HepG2 (cell line): ENCODE results near the gene BRAP. TPM values are rescaled to one million over a fixed set of nuclear protein-coding genes. Genes with fewer than 3 reads are reported as not detected.

Source experiments
- GABPB1 ChIP-seq: IDR thresholded peaks from 2 replicates; pipeline ENCODE4 v1.6.1; 2016; ENCODE audit warnings: mild to moderate bottlenecking, missing genetic modification reagents, moderate library complexity, missing compliant biosample characterization
- HCFC1 ChIP-seq: fragments of 150-350 bp; IDR thresholded peaks from 2 replicates; pipeline ENCODE4 v1.6.1; 2014; ENCODE audit warnings: low read depth, low read length
- MAZ ChIP-seq, 2 experiments: sonication (generic) in 1 of 2; formaldehyde crosslinking in 1 of 2; IDR thresholded peaks; 2 replicates each; pipeline versions ENCODE4 v1.5.0 to v1.6.1; 2012 to 2020; ENCODE audit warnings: low read depth in 2 of 2, mild to moderate bottlenecking in 2 of 2, borderline replicate concordance in 1 of 2, improper control_type of control experiment in 1 of 2, low read length in 1 of 2, missing genetic modification reagents in 1 of 2, moderate library complexity in 1 of 2
- PAX8 ChIP-seq: sonication (generic); formaldehyde crosslinking; IDR thresholded peaks from 2 replicates; pipeline ENCODE4 v1.8.0; 2022; ENCODE audit warnings: mild to moderate bottlenecking, missing genetic modification reagents, borderline replicate concordance
- PITX1 ChIP-seq: sonication (generic); formaldehyde crosslinking; IDR thresholded peaks from 2 replicates; pipeline ENCODE4 v1.5.1; 2020; ENCODE audit warnings: mild to moderate bottlenecking, missing genetic modification reagents
- PRDM4 ChIP-seq: sonication (generic); formaldehyde crosslinking; IDR thresholded peaks from 2 replicates; pipeline ENCODE4 v1.9.0; 2021; ENCODE audit warnings: missing genetic modification reagents, borderline replicate concordance
- SALL1 ChIP-seq: sonication (generic); formaldehyde crosslinking; IDR thresholded peaks from 2 replicates; pipeline ENCODE4 v1.8.0; 2022; ENCODE audit warnings: mild to moderate bottlenecking, missing genetic modification reagents
- TARDBP ChIP-seq: sonication (generic); formaldehyde crosslinking; IDR thresholded peaks from 2 replicates; pipeline ENCODE4 v1.8.0; 2022; ENCODE audit warnings: mild to moderate bottlenecking, missing genetic modification reagents
- THAP9 ChIP-seq: sonication (generic); formaldehyde crosslinking; IDR thresholded peaks from 2 replicates; pipeline ENCODE4; 2020; ENCODE audit warnings: missing genetic modification reagents, mild to moderate bottlenecking, borderline replicate concordance
- ZBTB14 ChIP-seq: sonication (generic); formaldehyde crosslinking; IDR thresholded peaks from 2 replicates; pipeline ENCODE4 v1.4.0; 2020; ENCODE audit warnings: missing genetic modification reagents
- ZNF318 ChIP-seq: sonication (generic); formaldehyde crosslinking; IDR thresholded peaks from 2 replicates; pipeline ENCODE4 v1.4.0; 2020; ENCODE audit warnings: mild to moderate bottlenecking, missing genetic modification reagents
- ZNF841 ChIP-seq: sonication (generic); formaldehyde crosslinking; IDR thresholded peaks from 2 replicates; pipeline ENCODE4 v1.8.1; 2023; ENCODE audit warnings: missing genetic modification reagents, borderline replicate concordance
- polyA plus RNA-seq, 8 experiments: library from polyadenylated mRNA; depleted of rRNA in 3 of 8; stranded (reverse) in 7 of 8; unstranded in 1 of 8; fragments of >200 nt; fragmentation: Illumina TruSeq in 4 of 8; extraction: Trizol in 4 of 8; gene quantifications; 2 replicates each; pipeline versions ENCODE4 v1.2.1 to v1.2.3, GENCODE V29; 2011 to 2016; ENCODE audit warnings: low read depth in 4 of 8, missing spikeins in 1 of 8, mixed read lengths in 1 of 8; ENCODE audit not compliant: insufficient read depth in 1 of 8
- total RNA-seq, 5 experiments: library from RNA; depleted of rRNA; stranded (reverse); fragments of >200 nt; fragmentation: Illumina TruSeq; extraction: Trizol; gene quantifications; 2 replicates each; pipeline ENCODE4 v1.2.3, GENCODE V29; 2016; ENCODE audit warnings: low read depth in 1 of 5

The BRAP gene
- total and polyA plus RNA-seq, 2 of the 13 experiments (the other 11 are each of a cell fraction or from before 2014, with no cell fraction given), result 8.1 to 15.4 TPM

- TF ChIP-seq ZNF841 (CRISPR knock-in tag) (no peak), PRDM4 (no peak), PAX8 (CRISPR knock-in tag) (no peak), HCFC1 (no peak), THAP9 (CRISPR knock-in tag) (0 out of 2 replicates have a peak, but pooled peaks have one; percentile 21), TARDBP (CRISPR knock-in tag) (no peak), ZNF318 (no peak), SALL1 (CRISPR knock-in tag) (0 out of 2 replicates have a peak, but pooled peaks have one; percentile 26), PITX1 (CRISPR knock-in tag) (no peak), GABPB1 (CRISPR knock-in tag) (peak; percentile 3; the same call in 1 of the 2 replicates), MAZ (IDR thresholded peaks at IDR 0.05; ENCODE audit: borderline replicate concordance, low read depth, low read length) (no peak), MAZ (CRISPR knock-in tag; IDR thresholded peaks at IDR 0.05; ENCODE audit: low read depth) (no peak), ZBTB14 (no peak)
Observed at GRCh38 chr12:111596985-111597830, 88.5 kb downstream of the BRAP start (continued).
